IMR-90 (cell line): ENCODE measurements around the gene ISG20. TPM values are rescaled to one million over a fixed set of nuclear protein-coding genes. Genes with fewer than 3 reads are reported as not detected.
A peak's percentile ranks its signal among the peaks of the same experiment; 100 is the strongest.

Source experiments
- ATAC-seq: fragments of 200-7000 bp; cut with Tn5 transposase; 2 replicates; pipeline ENCODE4 v1.9.1; 2020; ENCODE audit warnings: low read depth, mild to moderate bottlenecking, moderate library complexity
- BruUV-seq: library from RNA; stranded (reverse); fragments of 400-500 nt; replicated peaks from 2 replicates; lab custom pipeline; 2021; lab: Mats Ljungman, UMichigan
- CTCF ChIA-PET: fragments of 300-600 bp; formaldehyde crosslinking; extraction: SDS; loops from one replicate; lab custom pipeline; 2021; ENCODE audit warnings: antibody characterized with exemption; lab: Yijun Ruan, JAX
- POLR2A ChIA-PET: fragments of 300-600 bp; sonication (Branson Sonifier 250); formaldehyde crosslinking; loops from one replicate; lab custom pipeline; 2022; ENCODE audit warnings: antibody characterized with exemption; ENCODE audit not compliant: unreplicated experiment; lab: Charles Lee
- DNase-seq: peaks from one replicate; pipeline ENCODE4 v3.0.0; 2013
- H2AFZ ChIP-seq: replicated peaks from 2 replicates; pipeline ENCODE3; 2013; ENCODE audit warnings: low read length, mild to moderate bottlenecking; ENCODE audit not compliant: poor library complexity
- H2AK5ac ChIP-seq: 2 replicates; pipeline ENCODE4 v1.6.1; 2013; ENCODE audit warnings: low read depth, low read length, inconsistent platforms
- H2AK9ac ChIP-seq: replicated peaks from 2 replicates; pipeline ENCODE3; 2013; ENCODE audit warnings: mild to moderate bottlenecking, low read depth, low read length, moderate library complexity; ENCODE audit not compliant: poor library complexity
- H2BK120ac ChIP-seq: 2 replicates; pipeline ENCODE4 v1.6.1; 2013; ENCODE audit warnings: low read depth, low read length, inconsistent platforms
- H2BK15ac ChIP-seq: 3 replicates; pipeline ENCODE4 v1.6.1; 2013; ENCODE audit warnings: low read depth, low read length, inconsistent platforms
- H2BK20ac ChIP-seq: 2 replicates; pipeline ENCODE4 v1.6.1; 2013; ENCODE audit warnings: low read depth, mild to moderate bottlenecking, inconsistent platforms, low read length, moderate library complexity
- H2BK5ac ChIP-seq: 2 replicates; pipeline ENCODE4 v1.6.1; 2013; ENCODE audit warnings: mild to moderate bottlenecking, low read depth, low read length, inconsistent platforms; ENCODE audit not compliant: poor library complexity, severe bottlenecking
- H3K14ac ChIP-seq: replicated peaks from 2 replicates; pipeline ENCODE4 v1.6.1; 2013; ENCODE audit warnings: low read depth, low read length, inconsistent platforms
- H3K18ac ChIP-seq: 2 replicates; pipeline ENCODE4 v1.6.1; 2013; ENCODE audit warnings: low read depth, low read length, control low read depth
- H3K23ac ChIP-seq: 2 replicates; pipeline ENCODE4 v1.6.1; 2013; ENCODE audit warnings: low read depth, low read length, inconsistent platforms
- H3K27ac ChIP-seq: 2 replicates; pipeline ENCODE4 v1.5.1; 2013; ENCODE audit warnings: mild to moderate bottlenecking, control low read depth, low read length; ENCODE audit not compliant: insufficient read depth
- H3K27me3 ChIP-seq: 2 replicates; pipeline ENCODE4 v1.6.1; 2013; ENCODE audit warnings: low read length; ENCODE audit not compliant: control insufficient read depth, insufficient read depth
- H3K36me3 ChIP-seq: 2 replicates; pipeline ENCODE4 v1.6.1; 2013; ENCODE audit warnings: low read length, mixed read lengths; ENCODE audit not compliant: control insufficient read depth, insufficient read depth
- H3K4ac ChIP-seq: 2 replicates; pipeline ENCODE4 v1.6.1; 2013; ENCODE audit warnings: low read depth, low read length, inconsistent platforms
- H3K4me1 ChIP-seq: 2 replicates; pipeline ENCODE4 v1.6.1; 2013; ENCODE audit warnings: low read length, mixed read lengths; ENCODE audit not compliant: control insufficient read depth, insufficient read depth
- H3K4me2 ChIP-seq: 2 replicates; pipeline ENCODE4 v1.6.1; 2013; ENCODE audit warnings: low read depth, mild to moderate bottlenecking, control low read depth, low read length, moderate library complexity
- H3K4me3 ChIP-seq: 2 replicates; pipeline ENCODE4 v1.5.1; 2013; ENCODE audit warnings: low read depth, mild to moderate bottlenecking, control low read depth, low read length, moderate library complexity; ENCODE audit not compliant: insufficient read depth
- H3K56ac ChIP-seq: 2 replicates; pipeline ENCODE4 v1.6.1; 2013; ENCODE audit warnings: low read length, inconsistent platforms; ENCODE audit not compliant: insufficient read depth; ENCODE audit errors: extremely low read depth
- H3K79me1 ChIP-seq, 2 experiments: 2 replicates each; pipeline ENCODE4 v1.6.1; 2013; ENCODE audit warnings: low read length in 2 of 2, inconsistent platforms in 1 of 2, low read depth in 1 of 2
- H3K9ac ChIP-seq: 2 replicates; pipeline ENCODE4 v1.6.1; 2013; ENCODE audit warnings: low read depth, low read length, control low read depth
- H3K9me1 ChIP-seq: 2 replicates; pipeline ENCODE4 v1.6.1; 2013; ENCODE audit warnings: low read length, inconsistent platforms; ENCODE audit not compliant: insufficient read depth
- H3K9me3 ChIP-seq: 2 replicates; pipeline ENCODE4 v1.6.1; 2013; ENCODE audit warnings: low read length; ENCODE audit not compliant: control insufficient read depth, insufficient read depth
- H4K20me1 ChIP-seq: 2 replicates; pipeline ENCODE4 v1.6.1; 2013; ENCODE audit warnings: low read length, inconsistent platforms; ENCODE audit not compliant: insufficient read depth
- H4K5ac ChIP-seq: 2 replicates; pipeline ENCODE4 v1.6.1; 2013; ENCODE audit warnings: mild to moderate bottlenecking, low read depth, low read length, control low read depth
- H4K8ac ChIP-seq, 2 experiments: 2 replicates each; pipeline ENCODE4 v1.6.1; 2013; ENCODE audit warnings: low read depth in 2 of 2, low read length in 2 of 2, control low read depth in 1 of 2, inconsistent platforms in 1 of 2
- H4K91ac ChIP-seq: 2 replicates; pipeline ENCODE4 v1.6.1; 2013; ENCODE audit warnings: low read depth, low read length, inconsistent platforms; ENCODE audit not compliant: insufficient read depth
- POLR2A ChIP-seq: IDR thresholded peaks from 2 replicates; pipeline ENCODE4 v1.6.1; 2012; ENCODE audit warnings: mild to moderate bottlenecking, low read depth, low read length
- SMC3 ChIP-seq: fragments of 150-350 bp; IDR thresholded peaks from 2 replicates; pipeline ENCODE4 v1.6.1; 2016; ENCODE audit warnings: low read depth, mild to moderate bottlenecking, antibody characterized with exemption, low read length, moderate library complexity
- WGBS, 2 experiments: methylation state at CpG; one replicate each; pipeline versions ENCODE4 v1.1.5 to v1.1.7; 2013; ENCODE audit warnings: missing lambda C conversion rate in 2 of 2; ENCODE audit not compliant: insufficient read length in 1 of 2; ENCODE audit errors: extremely low coverage in 2 of 2; 5-methylcytosine and 5-hydroxymethylcytosine counted together
- dilution Hi-C: fragments of 300-500 bp; cut with HindIII; formaldehyde crosslinking; loops from one replicate; pipeline ENCODE4 v1.14.3; 2018; ENCODE audit warnings: low sequenced_read_pairs; ENCODE audit not compliant: unreplicated experiment
- in situ Hi-C: fragments of 300-500 bp; cut with MboI; formaldehyde crosslinking; loops from 3 replicates; pipeline ENCODE4 v1.14.3; 2019; ENCODE audit warnings: low sequenced_read_pairs, inconsistent platforms, mixed read lengths
- intact Hi-C: fragments of 100-400 bp; cut with micrococcal nuclease; formaldehyde crosslinking; loops from 2 replicates; pipeline ENCODE4 v1.10.0; 2022
- microRNA-seq, 2 experiments: library from miRNA; stranded (forward) in 1 of 2; unstranded in 1 of 2; fragments of 10-50 nt in 1 of 2; fragments of <30 nt in 1 of 2; gene quantifications in 1 of 2; microRNA quantifications in 1 of 2; one replicate each; pipeline versions ENCODE3 to v1.1.0; 2013 to 2020; ENCODE audit not compliant: insufficient read depth in 1 of 2, insufficient read length in 1 of 2, unreplicated experiment in 1 of 2
- polyA plus RNA-seq, 3 experiments: library from polyadenylated mRNA; depleted of rRNA; stranded (reverse); fragments of >200 nt; gene quantifications; 2 replicates each; pipeline ENCODE4 v1.2.3, GENCODE V29; 2012; ENCODE audit warnings: low replicate concordance in 1 of 3
- small RNA-seq, 5 experiments: library from RNA; depleted of rRNA; stranded (forward); fragments of <200 nt; gene quantifications; one replicate each; pipeline ENCODE3, GENCODE V24; 2012
- total RNA-seq: library from RNA; depleted of rRNA; stranded (reverse); fragments of >200 nt; gene quantifications from 2 replicates; pipeline ENCODE4 v1.2.3, GENCODE V29; 2012; rRNA removed

The ISG20 gene
- total and polyA plus RNA-seq, 2 of the 4 experiments (the other 2 are of a cell fraction), result 0.72 to 1.2 TPM

DNA sequence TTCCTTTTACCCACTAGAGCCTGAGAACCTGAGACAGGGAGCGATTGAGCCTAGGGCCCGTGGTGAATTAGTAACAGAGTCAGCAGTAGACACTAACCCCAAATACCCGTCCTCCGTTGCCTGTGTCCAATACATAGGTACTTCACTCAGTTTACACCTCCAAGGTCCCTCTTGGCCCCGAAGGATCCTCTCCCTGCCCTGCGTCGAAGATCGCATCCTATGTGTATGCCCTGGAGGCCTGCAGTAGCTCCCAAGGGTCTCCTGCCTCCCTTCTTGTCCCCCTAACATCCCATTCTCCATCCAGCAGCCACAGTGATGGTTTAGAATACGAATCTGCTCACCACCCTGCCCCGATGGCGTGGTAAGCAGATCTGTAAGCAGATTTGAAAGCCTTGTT, 67.0 kb downstream of the ISG20 start:
- no peaks in the 10 kb centered on the region for H3K79me1 ChIP-seq
- H3K27me3 ChIP-seq, result peaks cover 18% of the 10 kb centered on the region
- no peak overlapping the region for H4K5ac ChIP-seq
- peak overlapping the region; percentile 91 for H2AFZ ChIP-seq
- H3K4me3 ChIP-seq, result peak overlapping the region; percentile 37
- no peak overlapping the region for H4K91ac ChIP-seq
- no peak overlapping the region; the same call in 1 of the 2 replicates for H3K23ac ChIP-seq
- 0 out of 2 replicates have a peak overlapping the region, but pooled peaks have one; percentile 21 for H3K4ac ChIP-seq
- no peak overlapping the region for H3K14ac ChIP-seq
- no TSS peak for BruUV-seq
- H3K9me3 ChIP-seq, result no peaks in the 10 kb centered on the region
- DNase-seq, result no peak
- no peak overlapping the region for H2AK9ac ChIP-seq
- H3K4me2 ChIP-seq, result peak overlapping the region; percentile 72
- H4K20me1 ChIP-seq, result no peaks in the 10 kb centered on the region
- H3K27ac ChIP-seq, result no peak overlapping the region
- no peak overlapping the region for H2BK5ac ChIP-seq
- H3K18ac ChIP-seq, result no peak overlapping the region
- no peak overlapping the region for H2BK20ac ChIP-seq
- H2AK5ac ChIP-seq, result 0 out of 2 replicates have a peak overlapping the region, but pooled peaks have one; percentile 14
- H2BK15ac ChIP-seq, result no peak overlapping the region
- in situ Hi-C loops (no loop called here), intact Hi-C loops (no loop called here), dilution Hi-C loops (no loop called here)
- CTCF ChIA-PET, result no interaction called here
- H3K9ac ChIP-seq, result peak overlapping the region; percentile 42
- H3K56ac ChIP-seq, result no peak overlapping the region; the same call in 1 of the 2 replicates
- ATAC-seq, result no peak
- H2BK120ac ChIP-seq, result no peak overlapping the region; the same call in 1 of the 2 replicates
- peaks cover 2% of the 10 kb centered on the region; the same call in 1 of the 2 replicates for H3K4me1 ChIP-seq
- TF ChIP-seq POLR2A, result no peak
- TF ChIP-seq SMC3, result no peak
- no peaks in the 10 kb centered on the region for H3K9me1 ChIP-seq
- peak overlapping the region in 1 of 2 experiments; percentile 47; a peak in 1 of 4 replicates for H4K8ac ChIP-seq
- WGBS, 2 experiments, result 69% methylated on average over 6 of the region's 11 CpGs; no CpG with 5 or more reads in 1 of the 2 experiments
- H3K36me3 ChIP-seq, result no peaks in the 10 kb centered on the region
- POLR2A ChIA-PET, result no interaction called here

Small RNA genes within 50 kb of the gene (microRNA-seq; reads per million reads assigned to microRNA genes)
- 1.5 to 3.1 reads per million in 2 experiments for gene MIR1179 (ENCODE audit: insufficient read depth in 1 of 2, insufficient read length in 1 of 2, unreplicated experiment in 1 of 2)
- not detected for gene MIR3529 (ENCODE audit: unreplicated experiment)
- 0 to 10.3 reads per million in 2 experiments for gene MIR7-2 (ENCODE audit: insufficient read depth in 1 of 2, insufficient read length in 1 of 2, unreplicated experiment in 1 of 2)

Small RNA genes within 50 kb of the gene (small RNA-seq; reads per million reads assigned to genes)
- gene MIR1179, result 0 to 3.9 (median 0.46) reads per million in 5 experiments
- 0 to 39.5 (median 15.7) reads per million in 5 experiments for gene MIR7-2

Other genes with a start within 250 kb of the ISG20 start
- gene MRPL46, start 171.6 kb upstream of the ISG20 start, total RNA-seq, result 14.2 and 16.4 TPM in 2 replicates
- gene MRPL46, start 171.6 kb upstream of the ISG20 start, polyA plus RNA-seq (2012; rRNA removed), result 24.2 and 28.1 TPM in 2 replicates
- 45.5 and 66.1 TPM in 2 replicates for gene MRPS11, start 171.3 kb upstream of the ISG20 start, total RNA-seq
- gene MRPS11, start 171.3 kb upstream of the ISG20 start, polyA plus RNA-seq (2012; rRNA removed), result 87.8 and 117 TPM in 2 replicates
- gene DET1, start 92.3 kb upstream of the ISG20 start, total RNA-seq, result 8.6 and 9.1 TPM in 2 replicates
- 5.3 and 5.6 TPM in 2 replicates for gene DET1, start 92.3 kb upstream of the ISG20 start, polyA plus RNA-seq (2012; rRNA removed)
- gene AEN, start 17.7 kb upstream of the ISG20 start, total RNA-seq, result 85.5 and 91.4 TPM in 2 replicates
- gene AEN, start 17.7 kb upstream of the ISG20 start, polyA plus RNA-seq (2012; rRNA removed), result 48.6 and 55.4 TPM in 2 replicates
- 0.54 and 0.56 TPM in 2 replicates for gene ACAN, start 164.4 kb downstream of the ISG20 start, total RNA-seq
- 0.96 and 1.2 TPM in 2 replicates for gene ACAN, start 164.4 kb downstream of the ISG20 start, polyA plus RNA-seq (2012; rRNA removed)